Transverse colon (tissue), 4 donors: Measurements from ENCODE around the gene SRL. TPM values are rescaled to one million over a fixed set of nuclear protein-coding genes. Genes with fewer than 3 reads are reported as not detected.
"Not testable (repeated sequence)": the region's sequence is repeated elsewhere in the genome, so short reads cannot be mapped to it uniquely, and the experiment has no call there.

ENCODE experiments used
- DNase-seq: peaks from one replicate; pipeline ENCODE4 v3.0.0-alpha.2; 2019
- H3K27ac ChIP-seq, 4 donors: fragments of 200-600 bp; sonication (generic); 2 replicates each; pipeline ENCODE4 v1.5.1; 2016 to 2018; ENCODE audit warnings: inconsistent platforms in 4 of 4
- H3K27me3 ChIP-seq: fragments of 200-600 bp; sonication (generic); 2 replicates; pipeline ENCODE4 v1.5.1; 2017; ENCODE audit warnings: inconsistent platforms
- H3K36me3 ChIP-seq, 4 donors: fragments of 200-600 bp; sonication (generic); 2 replicates each; pipeline ENCODE4 v1.5.1; 2017 to 2019; ENCODE audit warnings: inconsistent platforms in 4 of 4
- H3K4me1 ChIP-seq, 4 donors: fragments of 200-600 bp; sonication (generic); 2 replicates each; pipeline ENCODE4 v1.5.1; 2017 to 2020; ENCODE audit warnings: inconsistent platforms in 4 of 4
- H3K4me3 ChIP-seq, 4 donors: fragments of 200-600 bp; sonication (generic); 1 replicate in 1 of 4; 2 replicates in 3 of 4; pipeline versions ENCODE4 v1.5.1 to v1.6.1; 2017 to 2019; ENCODE audit warnings: inconsistent platforms in 4 of 4
- H3K9me3 ChIP-seq, 2 donors: fragments of 200-600 bp; sonication (generic); 2 replicates each; pipeline ENCODE4 v1.5.1; 2017 to 2019; ENCODE audit warnings: inconsistent platforms in 2 of 2
- CTCF ChIP-seq, 5 experiments: fragments of 200-600 bp in 3 of 5; fragments of 450-650 bp in 2 of 5; sonication (generic) in 3 of 5; IDR thresholded peaks; 1 replicate in 2 of 5; 2 replicates in 3 of 5; pipeline ENCODE4 v1.5.1; 2016 to 2017; ENCODE audit warnings: antibody characterized with exemption in 5 of 5, inconsistent platforms in 3 of 5, mild to moderate bottlenecking in 2 of 5, moderate library complexity in 1 of 5
- EP300 ChIP-seq: sonication (generic); formaldehyde crosslinking; IDR thresholded peaks from one replicate; pipeline ENCODE4 v1.6.1; 2017; ENCODE audit warnings: antibody characterized with exemption, low read depth
- POLR2A ChIP-seq: fragments of 450-650 bp; IDR thresholded peaks from one replicate; pipeline ENCODE4 v1.6.1; 2016; ENCODE audit warnings: antibody characterized with exemption, mild to moderate bottlenecking, moderate library complexity
- POLR2AphosphoS5 ChIP-seq, 3 donors: sonication (generic); formaldehyde crosslinking; IDR thresholded peaks; one replicate each; pipeline ENCODE4 v1.6.1; 2016; ENCODE audit warnings: antibody characterized with exemption in 3 of 3
- WGBS, 2 donors: methylation state at CpG; one replicate each; pipeline ENCODE4 v1.1.5; 2018; ENCODE audit warnings: low coverage in 1 of 2; 5-methylcytosine and 5-hydroxymethylcytosine counted together
- in situ Hi-C, 4 donors: fragments of 200-750 bp; cut with MboI; loops; one replicate each; pipeline versions ENCODE4 v1.15.0 to v1.15.1; 2017; ENCODE audit warnings: low sequenced_read_pairs in 3 of 4, low pct_ligation_motif_present in 1 of 4, low pct_unique_long_range_greater_than_20kb in 1 of 4
- intact Hi-C: fragments of 100-400 bp; cut with DNase I; formaldehyde crosslinking; loops from one replicate; pipeline ENCODE4 v1.15.1; 2023; ENCODE audit warnings: low total_unique reads
- total RNA-seq, 4 donors: library from RNA; depleted of rRNA; stranded (reverse); fragments of >200 nt; gene quantifications; one replicate each; pipeline ENCODE4 v1.1.0, GENCODE V29; 2016

The SRL gene
- total RNA-seq, 4 donors from 2014 or later: 0.32 to 0.68 TPM; not detected in 2

- in situ Hi-C loops (no loop called here), intact Hi-C loops (no loop called here)
- 58% methylated on average over 14 of the region's 14 CpGs; no CpG with 5 or more reads in 1 of the 2 donors for WGBS, 2 donors
- peaks cover 13 to 30% (median 16%) of the 10 kb centered on the region in 4 donors for H3K4me1 ChIP-seq
- no peaks in the 10 kb centered on the region for H3K27me3 ChIP-seq
- peak; percentile 49 for TF ChIP-seq POLR2A
- peak; percentile 86 to 94 (median 92) for TF ChIP-seq POLR2AphosphoS5 (IDR thresholded peaks at IDR 0.05)
- no peak for TF ChIP-seq EP300
- no peak for TF ChIP-seq CTCF (IDR thresholded peaks at IDR 0.05)
- no peaks in the 10 kb centered on the region for H3K36me3 ChIP-seq
- DNase-seq: peak; percentile 90
- H3K4me3 ChIP-seq: no peak overlapping the region
- peak overlapping the region; percentile 58 to 73 (median 66) for H3K27ac ChIP-seq
- no peaks in the 10 kb centered on the region for H3K9me3 ChIP-seq
Measured at GRCh38 chr16:4260360-4260759, 18.5 kb upstream of the SRL start.

- no peak for DNase-seq
- peaks cover under 1 to 13% (median 9%) of the 10 kb centered on the region in 4 donors for H3K4me1 ChIP-seq
- WGBS, 2 donors: 64 to 77% methylated on average over 3 to 34 of the region's 34 CpGs
- no peak for TF ChIP-seq POLR2AphosphoS5 (IDR thresholded peaks at IDR 0.05)
- TF ChIP-seq EP300: no peak
- no peak for TF ChIP-seq POLR2A
- TF ChIP-seq CTCF (IDR thresholded peaks at IDR 0.05): no peak
- H3K4me3 ChIP-seq: no peak overlapping the region
- peak overlapping the region in 3 of 4 donors; percentile 19 to 44 (median 28) for H3K27ac ChIP-seq
- no peaks in the 10 kb centered on the region for H3K9me3 ChIP-seq
- no peaks in the 10 kb centered on the region for H3K36me3 ChIP-seq
- no peaks in the 10 kb centered on the region for H3K27me3 ChIP-seq
- in situ Hi-C loops: no loop called here
- intact Hi-C loops: loop anchor here (10.0 kb wide), 1 partner anchor 273 kb away; no protein-coding TSS in a partner anchor
Measured at GRCh38 chr16:4257646-4258556, 16.0 kb upstream of the SRL start.

- Histone ChIP-seq H3K4me3 (peak overlapping the region; percentile 49 to 53 (median 52)), H3K4me1 (peaks cover 0 to 7% (median 0%) of the 10 kb centered on the region in 4 donors), H3K27ac (peak overlapping the region; percentile 87 to 95 (median 92)), H3K9me3 (no peaks in the 10 kb centered on the region), H3K36me3 (no peaks in the 10 kb centered on the region), H3K27me3 (no peaks in the 10 kb centered on the region)
- TF ChIP-seq POLR2A: peak; percentile 91
- TF ChIP-seq EP300: no peak
- peak; percentile 73 to 94 (median 89) for TF ChIP-seq POLR2AphosphoS5 (IDR thresholded peaks at IDR 0.05)
- 0 to 4% methylated on average over 3 to 52 of the region's 80 CpGs for WGBS, 2 donors
- in situ Hi-C loops: no loop called here
- peak; percentile 100 for DNase-seq
- intact Hi-C loops: loop anchor here (5.0 to 10.0 kb wide), 2 partner anchors 136 to 269 kb away; partner anchors contain the start of gene ADCY9
Measured at GRCh38 chr16:4253394-4254150, 11.7 kb upstream of the SRL start.

- H3K27me3 ChIP-seq, H3K4me1 ChIP-seq, H3K36me3 ChIP-seq, H3K9me3 ChIP-seq, DNase-seq, in situ Hi-C loops: not testable (repeated sequence)
- WGBS, 2 donors: 40 to 55% methylated on average over 15 to 23 of the region's 23 CpGs
- intact Hi-C loops: loop anchor here (5.0 to 10.0 kb wide), 2 partner anchors 136 to 268 kb away; partner anchors contain the start of gene ADCY9
- Histone ChIP-seq H3K4me3 (peak overlapping the region; percentile 49 to 53 (median 52)), H3K27ac (peak overlapping the region; percentile 87 to 95 (median 92))
Measured at GRCh38 chr16:4253012-4253393, 11.1 kb upstream of the SRL start.
